ENCODE measurements around the gene UCK1. TPM values are rescaled to one million over a fixed set of nuclear protein-coding genes. Genes with fewer than 3 reads are reported as not detected.

The UCK1 gene
- total and polyA plus RNA-seq, 2 of the 13 experiments (the other 11 are each of a cell fraction or from before 2014, with no cell fraction given), result 11.0 to 24.1 TPM

GRCh38 chr9:131545003-131545785 is 14.1 kb upstream of the UCK1 start, which contains the start of gene PRRT1B (continued):
- TF ChIP-seq MXD3 (CRISPR knock-in tag; IDR thresholded peaks at IDR 0.05) (no peak), MXD1 (CRISPR knock-in tag; IDR thresholded peaks at IDR 0.05) (peak; percentile 56; the same call in 1 of the 2 replicates), MXI1 (IDR thresholded peaks at IDR 0.05; ENCODE audit: borderline replicate concordance, low read depth, low read length) (peak; percentile 33; the same call in 1 of the 3 replicates), MTF1 (CRISPR knock-in tag; IDR thresholded peaks at IDR 0.05) (no peak), PRMT3 (CRISPR knock-in tag; IDR thresholded peaks at IDR 0.05; ENCODE audit: borderline replicate concordance, low read depth) (0 out of 2 replicates have a peak, but pooled peaks have one; percentile 41), MIXL1 (CRISPR knock-in tag; IDR thresholded peaks at IDR 0.05) (peak; percentile 72), NPAS2 (CRISPR knock-in tag; IDR thresholded peaks at IDR 0.05; ENCODE audit: borderline replicate concordance) (no peak), ZGPAT (CRISPR knock-in tag; IDR thresholded peaks at IDR 0.05) (peak; percentile 78; the same call in 1 of the 2 replicates), CBFB (CRISPR knock-in tag; IDR thresholded peaks at IDR 0.05) (peak; percentile 99), ZBTB20 (CRISPR knock-in tag; IDR thresholded peaks at IDR 0.05; ENCODE audit: borderline replicate concordance, low read depth) (0 out of 2 replicates have a peak, but pooled peaks have one; percentile 40), ZSCAN31 (CRISPR knock-in tag; IDR thresholded peaks at IDR 0.05; ENCODE audit: low read depth) (no peak), TBL1XR1 (IDR thresholded peaks at IDR 0.05; ENCODE audit: borderline replicate concordance, low read length, partially characterized antibody) (no peak), REST (IDR thresholded peaks at IDR 0.05; ENCODE audit: borderline replicate concordance in 1 of 2, low read depth in 1 of 2, low read length in 2 of 2) (no peak; a peak in 1 of 4 replicates), GRHL1 (CRISPR knock-in tag; conservative IDR thresholded peaks at IDR 0.05) (no peak), RXRA (CRISPR knock-in tag; IDR thresholded peaks at IDR 0.05) (peak; percentile 75), GATAD2A (CRISPR knock-in tag; IDR thresholded peaks at IDR 0.05) (peak; percentile 47; the same call in 1 of the 2 replicates), THAP11 (CRISPR knock-in tag; IDR thresholded peaks at IDR 0.05) (peak; percentile 81), THAP8 (CRISPR knock-in tag; IDR thresholded peaks at IDR 0.05; ENCODE audit: borderline replicate concordance) (no peak), ZNF335 (CRISPR knock-in tag; IDR thresholded peaks at IDR 0.05) (no peak)

Measured in HepG2 (cell line).